ENCODE data around the gene RASD1. TPM values are rescaled to one million over a fixed set of nuclear protein-coding genes. Genes with fewer than 3 reads are reported as not detected.
A peak's percentile ranks its signal among the peaks of the same experiment; 100 is the strongest.

Gene RASD1
- 10 to 100 TPM; 23.5 to 83.8 (median 61.3) TPM for total RNA-seq

GRCh38 chr17:17496189-17497064 lies at the start of gene RASD1:
RASD1 (minus strand) TSS chr17:17496395; CDS start chr17:17496181, 214 bp downstream.
- intact Hi-C loops (cut with DNase I; ENCODE audit: low total_unique reads) = loop anchor here (5.0 kb wide), 1 partner anchor 76 kb away; no protein-coding TSS in a partner anchor
- Histone ChIP-seq H3K27ac (peak within 1 kb of the TSS; percentile 84 to 87 (median 87)), H3K27me3 (peaks cover 7% of the 10 kb centered on the region), H3K4me3 (peak within 1 kb of the TSS; percentile 49 to 67 (median 62)), H3K4me1 (peaks cover 9 to 42% (median 28%) of the 10 kb centered on the region in 4 donors), H3K36me3 (peaks cover 0 to 4% (median under 1%) of the 10 kb centered on the region in 4 donors), H3K9me3 (no peaks in the 10 kb centered on the region)
- TF ChIP-seq POLR2A (IDR thresholded peaks at IDR 0.05) (peak; percentile 97), POLR2AphosphoS5 (IDR thresholded peaks at IDR 0.05) (peak; percentile 94 to 96 (median 95)), CTCF (IDR thresholded peaks at IDR 0.05) (peak; percentile 62 to 98 (median 96)), EP300 (IDR thresholded peaks at IDR 0.05; ENCODE audit: low read depth) (no peak)
- in situ Hi-C loops (cut with MboI; ENCODE audit: low pct_ligation_motif_present in 1 of 4, low pct_unique_long_range_greater_than_20kb in 1 of 4, low sequenced_read_pairs in 3 of 4) = no loop called here
- DNase-seq = peak; percentile 93
- WGBS, 2 donors (ENCODE audit: low coverage in 1 of 2) = 1% methylated on average over 65 of the region's 93 CpGs; no CpG with 5 or more reads in 1 of the 2 donors

- no peak for TF ChIP-seq EP300 (IDR thresholded peaks at IDR 0.05; ENCODE audit: low read depth)
- no peak for TF ChIP-seq POLR2AphosphoS5 (IDR thresholded peaks at IDR 0.05)
- no peak for TF ChIP-seq CTCF (IDR thresholded peaks at IDR 0.05)
- no peak for TF ChIP-seq POLR2A (IDR thresholded peaks at IDR 0.05)
- H3K36me3 ChIP-seq = no peaks in the 10 kb centered on the region
- no peak overlapping the region for H3K27ac ChIP-seq
- 96% methylated on average over 7 of the region's 7 CpGs; no CpG with 5 or more reads in 1 of the 2 donors for WGBS, 2 donors (ENCODE audit: low coverage in 1 of 2)
- no peak for DNase-seq
- in situ Hi-C loops (cut with MboI; ENCODE audit: low pct_ligation_motif_present in 1 of 4, low pct_unique_long_range_greater_than_20kb in 1 of 4, low sequenced_read_pairs in 3 of 4) = no loop called here
- no peaks in the 10 kb centered on the region for H3K9me3 ChIP-seq
- no peaks in the 10 kb centered on the region for H3K27me3 ChIP-seq
- intact Hi-C loops (cut with DNase I; ENCODE audit: low total_unique reads) = no loop called here
- H3K4me3 ChIP-seq = no peak overlapping the region
- H3K4me1 ChIP-seq = no peaks in the 10 kb centered on the region
These were observed 49.8 kb upstream of the RASD1 start for GRCh38 chr17:17545984-17546383.

GRCh38 chr17:17545031-17545820 lies 49.0 kb upstream of the RASD1 start:
- Histone ChIP-seq H3K36me3 (no peaks in the 10 kb centered on the region), H3K4me3 (no peak overlapping the region), H3K4me1 (peaks cover 0 to 2% (median 0%) of the 10 kb centered on the region in 4 donors), H3K27me3 (no peaks in the 10 kb centered on the region), H3K27ac (no peak overlapping the region), H3K9me3 (no peaks in the 10 kb centered on the region)
- DNase-seq = no peak
- TF ChIP-seq POLR2A (IDR thresholded peaks at IDR 0.05) (no peak), EP300 (IDR thresholded peaks at IDR 0.05; ENCODE audit: low read depth) (no peak), CTCF (IDR thresholded peaks at IDR 0.05) (no peak), POLR2AphosphoS5 (IDR thresholded peaks at IDR 0.05) (no peak)
- in situ Hi-C loops (cut with MboI; ENCODE audit: low pct_ligation_motif_present in 1 of 4, low pct_unique_long_range_greater_than_20kb in 1 of 4, low sequenced_read_pairs in 3 of 4) (no loop called here), intact Hi-C loops (cut with DNase I; ENCODE audit: low total_unique reads) (no loop called here)
- WGBS, 2 donors (ENCODE audit: low coverage in 1 of 2) = 82 to 91% methylated on average over 4 to 16 of the region's 20 CpGs

Measured in transverse colon (tissue), 4 donors.